H1 (cell line): ENCODE measurements around the gene ARRDC1. TPM values are rescaled to one million over a fixed set of nuclear protein-coding genes. Genes with fewer than 3 reads are reported as not detected.

Experiments
- CTCF ChIA-PET: fragments of 300-600 bp; sonication (Branson Sonifier 250); formaldehyde crosslinking; loops from one replicate; lab custom pipeline; 2021; ENCODE audit not compliant: partially characterized antibody; lab: Charles Lee
- POLR2A ChIA-PET: fragments of 300-600 bp; sonication (Branson Sonifier 250); formaldehyde crosslinking; loops from one replicate; lab custom pipeline; 2021; ENCODE audit warnings: inconsistent platforms; ENCODE audit not compliant: partially characterized antibody; lab: Charles Lee
- DNase-seq, 2 experiments: peaks; one replicate each; pipeline versions ENCODE4 v3.0.0 to v3.0.0-alpha.2; 2010 to 2022; ENCODE audit warnings: low spot score in 2 of 2, low read depth in 1 of 2, mixed read lengths in 1 of 2
- FAIRE-seq: peaks from 2 replicates; lab custom pipeline; 2011; peaks lifted over from hg19 to GRCh38; lab: Jason Lieb, UNC
- H2AFZ ChIP-seq: 2 replicates; pipeline ENCODE4 v1.8.1; 2012; ENCODE audit warnings: low read length, inconsistent platforms
- H2AK5ac ChIP-seq: 2 replicates; pipeline ENCODE4 v1.6.1; 2013; ENCODE audit warnings: low read depth, low read length
- H2BK120ac ChIP-seq: replicated peaks from 2 replicates; pipeline ENCODE3; 2013; ENCODE audit warnings: low read depth, low read length, inconsistent platforms
- H2BK12ac ChIP-seq: 2 replicates; pipeline ENCODE4 v1.6.1; 2013; ENCODE audit warnings: low read depth, low read length
- H2BK15ac ChIP-seq: 2 replicates; pipeline ENCODE4 v1.6.1; 2013; ENCODE audit warnings: low read length
- H2BK20ac ChIP-seq: 2 replicates; pipeline ENCODE4 v1.6.1; 2013; ENCODE audit warnings: low read length
- H2BK5ac ChIP-seq: 2 replicates; pipeline ENCODE4 v1.6.1; 2013; ENCODE audit warnings: low read depth, low read length
- H3K14ac ChIP-seq: 2 replicates; pipeline ENCODE4 v1.6.1; 2013; ENCODE audit warnings: inconsistent platforms; ENCODE audit not compliant: insufficient read length
- H3K18ac ChIP-seq: 2 replicates; pipeline ENCODE4 v1.6.1; 2013; ENCODE audit warnings: low read length; ENCODE audit errors: extremely low read depth
- H3K23ac ChIP-seq: 2 replicates; pipeline ENCODE4 v1.6.1; 2013; ENCODE audit warnings: inconsistent platforms; ENCODE audit not compliant: insufficient read length
- H3K23me2 ChIP-seq: 2 replicates; pipeline ENCODE4 v1.6.1; 2013; ENCODE audit warnings: low read depth, low read length
- H3K27ac ChIP-seq: 2 replicates; pipeline ENCODE4 v1.6.1; 2011; ENCODE audit warnings: low read depth, low read length, inconsistent platforms
- H3K27me3 ChIP-seq, 4 experiments: replicated peaks in 1 of 4; 1 replicate in 1 of 4; 2 replicates in 3 of 4; pipeline versions ENCODE4 v1.6.1 to v1.8.1; 2011 to 2013; ENCODE audit warnings: low read length in 3 of 4, mild to moderate bottlenecking in 3 of 4, inconsistent platforms in 2 of 4, mixed read lengths in 2 of 4, moderate library complexity in 1 of 4; ENCODE audit not compliant: control insufficient read depth in 3 of 4, insufficient read depth in 3 of 4; ENCODE audit errors: extremely low read depth in 1 of 4
- H3K36me3 ChIP-seq, 4 experiments: 2 replicates each; pipeline versions ENCODE4 v1.6.1 to v1.8.1; 2011 to 2013; ENCODE audit warnings: mild to moderate bottlenecking in 4 of 4, low read length in 3 of 4, moderate library complexity in 2 of 4, control low read depth in 1 of 4, inconsistent platforms in 1 of 4; ENCODE audit not compliant: insufficient read depth in 4 of 4, control insufficient read depth in 2 of 4
- H3K4ac ChIP-seq: replicated peaks from 2 replicates; pipeline ENCODE3; 2013; ENCODE audit warnings: low read length, low read depth, mixed read lengths, inconsistent platforms; ENCODE audit not compliant: insufficient read length
- H3K4me1 ChIP-seq, 4 experiments: replicated peaks in 1 of 4; 1 replicate in 1 of 4; 2 replicates in 3 of 4; pipeline versions ENCODE4 v1.6.1 to v1.8.1; 2011 to 2013; ENCODE audit warnings: low read length in 3 of 4, inconsistent platforms in 2 of 4, mixed read lengths in 1 of 4; ENCODE audit not compliant: insufficient read depth in 4 of 4, control insufficient read depth in 3 of 4
- H3K4me2 ChIP-seq, 2 experiments: 2 replicates each; pipeline versions ENCODE4 v1.6.1 to v1.8.1; 2011 to 2013; ENCODE audit warnings: low read depth in 2 of 2, low read length in 2 of 2, control low read depth in 1 of 2, inconsistent platforms in 1 of 2, mild to moderate bottlenecking in 1 of 2; ENCODE audit not compliant: insufficient read depth in 1 of 2
- H3K4me3 ChIP-seq, 4 experiments: fragments of 200-600, 300-600 bp in 1 of 4; sonication (generic), shearing (Covaris generic), sonication (Bioruptor Twin) in 1 of 4; 2 replicates each; pipeline versions ENCODE4 v1.5.1 to v1.8.1; 2011 to 2016; ENCODE audit warnings: low read length in 4 of 4, low read depth in 3 of 4, control low read depth in 2 of 4, inconsistent platforms in 2 of 4, mild to moderate bottlenecking in 2 of 4, mixed read lengths in 1 of 4, moderate library complexity in 1 of 4; ENCODE audit not compliant: insufficient read depth in 2 of 4; ENCODE audit errors: extremely low read depth in 1 of 4
- H3K56ac ChIP-seq: replicated peaks from 2 replicates; pipeline ENCODE3; 2013; ENCODE audit warnings: low read depth, mild to moderate bottlenecking, mixed read lengths, low read length, inconsistent platforms; ENCODE audit not compliant: insufficient read length
- H3K79me1 ChIP-seq: 2 replicates; pipeline ENCODE4 v1.6.1; 2013; ENCODE audit warnings: low read depth, low read length, control low read depth
- H3K79me2 ChIP-seq, 2 experiments: 2 replicates each; pipeline versions ENCODE4 v1.6.1 to v1.8.1; 2012 to 2013; ENCODE audit warnings: low read length in 2 of 2, mild to moderate bottlenecking in 2 of 2, inconsistent platforms in 1 of 2; ENCODE audit not compliant: insufficient read depth in 2 of 2, control insufficient read depth in 1 of 2
- H3K9ac ChIP-seq, 4 experiments: replicated peaks in 1 of 4; 1 replicate in 1 of 4; 2 replicates in 3 of 4; pipeline versions ENCODE4 v1.6.1 to v1.8.1; 2011 to 2013; ENCODE audit warnings: low read depth in 3 of 4, low read length in 3 of 4, control low read depth in 2 of 4, mild to moderate bottlenecking in 2 of 4, moderate library complexity in 2 of 4, inconsistent platforms in 1 of 4; ENCODE audit errors: extremely low read depth in 1 of 4
- H3K9me3 ChIP-seq, 2 experiments: 2 replicates each; pipeline versions ENCODE4 v1.6.1 to v1.8.1; 2012 to 2013; ENCODE audit warnings: mild to moderate bottlenecking in 2 of 2, moderate library complexity in 2 of 2, control low read depth in 1 of 2, inconsistent platforms in 1 of 2, low read depth in 1 of 2, low read length in 1 of 2, mixed read lengths in 1 of 2; ENCODE audit not compliant: insufficient read depth in 2 of 2
- H4K20me1 ChIP-seq, 2 experiments: replicated peaks in 1 of 2; 2 replicates each; pipeline versions ENCODE3 to v1.8.1; 2011 to 2013; ENCODE audit warnings: inconsistent platforms in 2 of 2, low read length in 2 of 2, mild to moderate bottlenecking in 1 of 2; ENCODE audit not compliant: insufficient read depth in 2 of 2, control insufficient read depth in 1 of 2
- H4K5ac ChIP-seq: 2 replicates; pipeline ENCODE4 v1.6.1; 2013; ENCODE audit warnings: low read length, low read depth, mixed read lengths, inconsistent platforms; ENCODE audit not compliant: insufficient read length
- H4K8ac ChIP-seq: 2 replicates; pipeline ENCODE4 v1.8.0; 2013; ENCODE audit warnings: mild to moderate bottlenecking, moderate library complexity, low read length, inconsistent platforms; ENCODE audit not compliant: insufficient read depth; ENCODE audit errors: extremely low read depth
- H4K91ac ChIP-seq: replicated peaks from 2 replicates; pipeline ENCODE3; 2013; ENCODE audit warnings: low read length, mixed read lengths, inconsistent platforms; ENCODE audit not compliant: insufficient read length
- BCL11A ChIP-seq, 2 experiments: IDR thresholded peaks; one replicate each; pipeline ENCODE4 v1.6.1; 2011; ENCODE audit warnings: low read depth in 2 of 2, low read length in 2 of 2, mild to moderate bottlenecking in 2 of 2
- CBX5 ChIP-seq: fragments of 300-800, 300-1000 bp; sonication (generic); IDR thresholded peaks from 2 replicates; pipeline ENCODE4 v1.7.1; 2016; ENCODE audit warnings: antibody characterized with exemption, low read length, low read depth
- CREB1 ChIP-seq: IDR thresholded peaks from 2 replicates; pipeline ENCODE4 v1.6.1; 2012; ENCODE audit warnings: inconsistent platforms
- HDAC2 ChIP-seq, 2 experiments: fragments of 300-600 bp in 1 of 2; sonication (generic) in 1 of 2; IDR thresholded peaks; 2 replicates each; pipeline ENCODE4 v1.6.1; 2011 to 2012; ENCODE audit warnings: low read depth in 2 of 2, low read length in 2 of 2, mild to moderate bottlenecking in 2 of 2, moderate library complexity in 2 of 2, borderline replicate concordance in 1 of 2, inconsistent platforms in 1 of 2
- KDM1A ChIP-seq: fragments of 200-600, 300-600 bp; sonication (generic); IDR thresholded peaks from 2 replicates; pipeline ENCODE4 v1.7.1; 2016; ENCODE audit warnings: mild to moderate bottlenecking, low read length, borderline replicate concordance
- NRF1 ChIP-seq: IDR thresholded peaks from 2 replicates; pipeline ENCODE4 v1.6.1; 2011; ENCODE audit warnings: mild to moderate bottlenecking, low read depth, low read length, improper control_type of control experiment
- PHF8 ChIP-seq: fragments of 200-600 bp; sonication (generic); conservative IDR thresholded peaks from 2 replicates; pipeline ENCODE4 v1.7.1; 2012; ENCODE audit warnings: low read depth, mild to moderate bottlenecking, inconsistent platforms, low read length, moderate library complexity
- POLR2AphosphoS5 ChIP-seq: IDR thresholded peaks from 2 replicates; pipeline ENCODE4 v1.6.1; 2011; ENCODE audit warnings: low read depth, low read length
- RBBP5 ChIP-seq: IDR thresholded peaks from 2 replicates; pipeline ENCODE4 v1.7.1; 2012; ENCODE audit warnings: low read depth, mild to moderate bottlenecking, inconsistent platforms, low read length, moderate library complexity, borderline replicate concordance
- SIN3A ChIP-seq, 2 experiments: IDR thresholded peaks in 1 of 2; conservative IDR thresholded peaks in 1 of 2; 2 replicates each; pipeline ENCODE4 v1.6.1; 2011 to 2012; ENCODE audit warnings: low read length in 2 of 2, improper control_type of control experiment in 1 of 2, low read depth in 1 of 2, mild to moderate bottlenecking in 1 of 2
- TAF1 ChIP-seq: IDR thresholded peaks from 2 replicates; pipeline ENCODE4 v1.6.1; 2011; ENCODE audit warnings: mild to moderate bottlenecking, low read depth, low read length
- YY1 ChIP-seq: IDR thresholded peaks from 2 replicates; pipeline ENCODE4 v1.6.1; 2011; ENCODE audit warnings: low read depth, mild to moderate bottlenecking, low read length
- WGBS, 2 experiments: shearing (Covaris generic) in 1 of 2; methylation state at CpG; one replicate each; pipeline versions ENCODE4 v1.1.6 to v1.1.7; 2013 to 2015; ENCODE audit warnings: low lambda C conversion rate in 2 of 2, mixed read lengths in 2 of 2, inconsistent platforms in 1 of 2, low coverage in 1 of 2, missing lambda C conversion rate in 1 of 2; ENCODE audit not compliant: insufficient replicate concordance in 2 of 2, insufficient coverage in 1 of 2, insufficient read length in 1 of 2; ENCODE audit errors: extremely low coverage in 1 of 2, missing lambda C conversion rate in 1 of 2; 5-methylcytosine and 5-hydroxymethylcytosine counted together
- polyA plus RNA-seq, 7 experiments: library from polyadenylated mRNA; depleted of rRNA in 3 of 7; stranded (reverse) in 5 of 7; unstranded in 2 of 7; fragments of >200 nt in 5 of 7; fragments of 200-250 nt in 2 of 7; gene quantifications; 1 replicate in 5 of 7; 2 replicates in 1 of 7; 4 replicates in 1 of 7; pipeline versions ENCODE4 v1.2.1 to v1.2.3, GENCODE V29; 2011 to 2013; ENCODE audit warnings: missing spikeins in 2 of 7, mixed read lengths in 2 of 7
- total RNA-seq: library from RNA; stranded (reverse); fragmentation: NEBNext Ultra II Directional; extraction: Animal tissue kit (Norgen Biotek cat#: 25700); gene quantifications from 2 replicates; pipeline ENCODE4 v1.2.1, GENCODE V29; 2021

ARRDC1 gene
- total and polyA plus RNA-seq, 2 of the 8 experiments (the other 6 are each of a cell fraction or from before 2014, with no cell fraction given) = 22.0 to 58.4 TPM

DNA sequence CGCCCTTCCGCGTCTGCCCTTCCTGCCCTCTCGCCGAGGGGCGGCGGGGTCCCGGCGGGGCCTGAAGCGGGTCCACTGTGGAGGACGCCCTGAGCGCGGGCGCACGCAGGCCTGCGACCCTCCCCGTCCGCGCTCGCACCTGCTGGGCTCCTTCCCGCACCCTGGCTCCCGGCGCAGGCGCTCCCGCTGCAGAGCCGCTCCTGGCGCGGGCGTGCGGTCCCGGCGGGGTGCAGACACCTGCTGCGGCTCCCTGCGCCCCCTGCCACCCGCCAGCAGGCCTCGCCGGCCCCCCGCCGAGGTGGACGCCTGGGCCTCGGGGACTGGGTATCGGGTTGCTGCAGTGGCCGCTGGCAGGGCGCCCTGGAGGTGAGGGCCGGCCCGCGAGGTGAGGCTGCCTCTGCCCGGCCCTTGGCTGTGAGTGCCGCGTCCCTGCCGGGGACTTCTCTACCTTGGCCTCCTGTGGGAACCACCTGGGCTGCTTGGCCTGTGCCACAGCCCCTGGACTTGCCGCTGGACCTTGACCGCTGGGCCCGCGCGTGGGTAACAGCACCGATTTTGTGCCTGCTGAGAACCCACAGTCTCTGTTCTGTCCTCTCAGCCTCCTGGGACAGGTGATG, 627 bp downstream of the ARRDC1 start:
- Histone ChIP-seq H2AFZ (no peak overlapping the region), H2AK5ac (no peak overlapping the region), H3K18ac (peak overlapping the region; percentile 60; the same call in 1 of the 2 replicates), H3K4me2 (peak overlapping the region; percentile 42 to 78), H2BK20ac (no peak overlapping the region), H3K9ac (peak overlapping the region in 3 of 4 experiments; percentile 13 to 90 (median 64); a peak in 5 of 7 replicates), H3K14ac (no peak overlapping the region), H3K56ac (no peak overlapping the region), H4K8ac (peak overlapping the region; percentile 53; the same call in 1 of the 2 replicates), H3K27me3 (peaks cover 0 to 9% (median 2%) of the 10 kb centered on the region in 4 experiments; a peak in 2 of 7 replicates), H3K27ac (no peak overlapping the region; the same call in 1 of the 2 replicates), H3K4me1 (peaks cover 0 to 17% (median 8%) of the 10 kb centered on the region in 4 experiments; a peak in 6 of 7 replicates), H2BK12ac (no peak overlapping the region), H3K4me3 (peak overlapping the region; percentile 74 to 85 (median 84)), H3K23me2 (peaks cover 4% of the 10 kb centered on the region; the same call in 1 of the 2 replicates), H4K20me1 (peaks cover 7 to 16% of the 10 kb centered on the region in 2 experiments), H3K79me2 (peaks cover 0 to 7% of the 10 kb centered on the region in 2 experiments; a peak in 1 of 4 replicates), H3K4ac (peak overlapping the region; percentile 78), H4K91ac (peak overlapping the region; percentile 17), H3K9me3 (no peaks in the 10 kb centered on the region), H4K5ac (no peak overlapping the region), H2BK120ac (no peak overlapping the region), H3K79me1 (no peaks in the 10 kb centered on the region), H2BK15ac (no peak overlapping the region), H2BK5ac (no peak overlapping the region), H3K36me3 (no peaks in the 10 kb centered on the region), H3K23ac (no peak overlapping the region)
- no peak for DNase-seq
- 13% methylated on average over 16 of the region's 57 CpGs; no CpG with 5 or more reads in 1 of the 2 experiments for WGBS, 2 experiments
- CTCF ChIA-PET = no interaction called here
- no peak for FAIRE-seq
- POLR2A ChIA-PET = interaction anchor here (1.2 kb wide), 1 partner anchor 54 kb away, joined by 3 read pairs; no protein-coding TSS in a partner anchor
- TF ChIP-seq YY1 (no peak), CREB1 (no peak), RBBP5 (0 out of 2 replicates have a peak, but pooled peaks have one; percentile 26), POLR2AphosphoS5 (no peak), NRF1 (no peak), PHF8 (0 out of 2 replicates have a peak, but pooled peaks have one; percentile 3), BCL11A (IDR thresholded peaks at IDR 0.05; ENCODE audit: low read depth in 2 of 2, low read length in 2 of 2) (no peak), KDM1A (no peak), SIN3A (conservative IDR thresholded peaks at IDR 0.05 in 1 of 2, IDR thresholded peaks at IDR 0.05 in 1 of 2; ENCODE audit: low read depth in 1 of 2, low read length in 2 of 2) (0 out of 4 replicates have a peak, but pooled peaks of 1 of the 2 experiments have one; percentile 1), HDAC2 (IDR thresholded peaks at IDR 0.05; ENCODE audit: borderline replicate concordance in 1 of 2, low read depth in 2 of 2, low read length in 2 of 2) (0 out of 4 replicates have a peak, but pooled peaks of 1 of the 2 experiments have one; percentile 66), CBX5 (no peak), TAF1 (0 out of 2 replicates have a peak, but pooled peaks have one; percentile 28)
